Body of pancreas (tissue), 4 donors: Measurements from ENCODE around the gene PCDHA11. TPM values are rescaled to one million over a fixed set of nuclear protein-coding genes. Genes with fewer than 3 reads are reported as not detected.
A peak's percentile ranks its signal among the peaks of the same experiment; 100 is the strongest.

ENCODE experiments used
- ATAC-seq: fragments of 150-250 bp; one replicate; pipeline ENCODE4 v1.9.1; 2016
- DNase-seq, 4 donors: peaks; one replicate each; pipeline ENCODE4 v3.0.0-alpha.2; 2019
- H3K27ac ChIP-seq, 4 donors: fragments of 200-600 bp; sonication (generic); 1 replicate in 3 of 4; 2 replicates in 1 of 4; pipeline versions ENCODE4 v1.5.1 to v1.6.1; 2016 to 2019; ENCODE audit warnings: mild to moderate bottlenecking in 1 of 4, mixed read lengths in 1 of 4, moderate library complexity in 1 of 4
- H3K27me3 ChIP-seq, 2 donors: fragments of 200-600 bp; sonication (generic); one replicate each; pipeline ENCODE4 v1.6.0; 2016; ENCODE audit warnings: mild to moderate bottlenecking in 1 of 2
- H3K36me3 ChIP-seq, 2 donors: fragments of 200-600 bp; sonication (generic); replicated peaks in 1 of 2; 2 replicates each; pipeline ENCODE4 v1.5.1; 2016; ENCODE audit warnings: low read depth in 2 of 2; ENCODE audit not compliant: insufficient read depth in 1 of 2
- H3K4me1 ChIP-seq: fragments of 200-600 bp; sonication (generic); one replicate; pipeline ENCODE4 v1.6.0; 2016
- H3K4me3 ChIP-seq, 2 donors: fragments of 200-600 bp; sonication (generic); 1 replicate in 1 of 2; 2 replicates in 1 of 2; pipeline ENCODE4 v1.5.1; 2016 to 2019
- H3K9me3 ChIP-seq, 3 donors: fragments of 200-600 bp; sonication (generic); 1 replicate in 2 of 3; 2 replicates in 1 of 3; pipeline ENCODE4 v1.5.1; 2016
- POLR2A ChIP-seq, 3 donors: fragments of 450-650 bp; IDR thresholded peaks; one replicate each; pipeline ENCODE4 v1.6.1; 2016; ENCODE audit warnings: antibody characterized with exemption in 3 of 3, mild to moderate bottlenecking in 2 of 3
- WGBS, 2 donors: methylation state at CpG; one replicate each; pipeline ENCODE4 v1.1.5; 2017; 5-methylcytosine and 5-hydroxymethylcytosine counted together
- intact Hi-C: fragments of 100-400 bp; cut with DNase I; formaldehyde crosslinking; loops from one replicate; pipeline ENCODE4 v1.15.1; 2023
- total RNA-seq, 2 donors: library from RNA; depleted of rRNA; stranded (reverse); fragments of >200 nt; gene quantifications; one replicate each; pipeline ENCODE4 v1.1.0, GENCODE V29; 2016
- TF ChIP-seq, protein P1 (sequence below), 7 experiments: fragments of 450-650 bp in 4 of 7; fragments of 200-600 bp in 3 of 7; sonication (generic) in 3 of 7; IDR thresholded peaks; one replicate each; pipeline ENCODE4 v1.5.1; 2016 to 2019; ENCODE audit warnings: antibody characterized with exemption in 7 of 7

Gene PCDHA11
- total RNA-seq, 2 donors from 2014 or later = 3.6 to 4.9 TPM

DNA sequence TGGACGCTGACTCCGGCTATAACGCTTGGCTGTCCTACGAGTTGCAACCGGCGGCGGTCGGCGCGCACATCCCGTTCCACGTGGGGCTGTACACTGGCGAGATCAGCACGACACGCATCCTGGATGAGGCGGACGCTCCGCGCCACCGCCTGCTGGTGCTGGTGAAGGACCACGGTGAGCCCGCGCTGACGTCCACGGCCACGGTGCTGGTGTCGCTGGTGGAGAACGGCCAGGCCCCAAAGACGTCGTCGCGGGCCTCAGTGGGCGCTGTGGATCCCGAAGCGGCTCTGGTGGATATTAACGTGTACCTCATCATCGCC is 8.5 kb downstream of the PCDHA11 start:
- Histone ChIP-seq H3K27me3 (no peaks in the 10 kb centered on the region), H3K4me3 (no peak overlapping the region), H3K9me3 (peaks cover 0 to 30% (median 2%) of the 10 kb centered on the region in 3 donors), H3K4me1 (no peaks in the 10 kb centered on the region), H3K27ac (no peak overlapping the region), H3K36me3 (no peaks in the 10 kb centered on the region)
- DNase-seq (no peak), ATAC-seq (no peak)
- intact Hi-C loops = no loop called here
- TF ChIP-seq, protein P1, sequence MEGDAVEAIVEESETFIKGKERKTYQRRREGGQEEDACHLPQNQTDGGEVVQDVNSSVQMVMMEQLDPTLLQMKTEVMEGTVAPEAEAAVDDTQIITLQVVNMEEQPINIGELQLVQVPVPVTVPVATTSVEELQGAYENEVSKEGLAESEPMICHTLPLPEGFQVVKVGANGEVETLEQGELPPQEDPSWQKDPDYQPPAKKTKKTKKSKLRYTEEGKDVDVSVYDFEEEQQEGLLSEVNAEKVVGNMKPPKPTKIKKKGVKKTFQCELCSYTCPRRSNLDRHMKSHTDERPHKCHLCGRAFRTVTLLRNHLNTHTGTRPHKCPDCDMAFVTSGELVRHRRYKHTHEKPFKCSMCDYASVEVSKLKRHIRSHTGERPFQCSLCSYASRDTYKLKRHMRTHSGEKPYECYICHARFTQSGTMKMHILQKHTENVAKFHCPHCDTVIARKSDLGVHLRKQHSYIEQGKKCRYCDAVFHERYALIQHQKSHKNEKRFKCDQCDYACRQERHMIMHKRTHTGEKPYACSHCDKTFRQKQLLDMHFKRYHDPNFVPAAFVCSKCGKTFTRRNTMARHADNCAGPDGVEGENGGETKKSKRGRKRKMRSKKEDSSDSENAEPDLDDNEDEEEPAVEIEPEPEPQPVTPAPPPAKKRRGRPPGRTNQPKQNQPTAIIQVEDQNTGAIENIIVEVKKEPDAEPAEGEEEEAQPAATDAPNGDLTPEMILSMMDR (IDR thresholded peaks at IDR 0.05) = no peak
- no peak for TF ChIP-seq POLR2A (IDR thresholded peaks at IDR 0.05)
- 40% methylated on average over 37 of the region's 37 CpGs; no CpG with 5 or more reads in 1 of the 2 donors for WGBS, 2 donors

DNA sequence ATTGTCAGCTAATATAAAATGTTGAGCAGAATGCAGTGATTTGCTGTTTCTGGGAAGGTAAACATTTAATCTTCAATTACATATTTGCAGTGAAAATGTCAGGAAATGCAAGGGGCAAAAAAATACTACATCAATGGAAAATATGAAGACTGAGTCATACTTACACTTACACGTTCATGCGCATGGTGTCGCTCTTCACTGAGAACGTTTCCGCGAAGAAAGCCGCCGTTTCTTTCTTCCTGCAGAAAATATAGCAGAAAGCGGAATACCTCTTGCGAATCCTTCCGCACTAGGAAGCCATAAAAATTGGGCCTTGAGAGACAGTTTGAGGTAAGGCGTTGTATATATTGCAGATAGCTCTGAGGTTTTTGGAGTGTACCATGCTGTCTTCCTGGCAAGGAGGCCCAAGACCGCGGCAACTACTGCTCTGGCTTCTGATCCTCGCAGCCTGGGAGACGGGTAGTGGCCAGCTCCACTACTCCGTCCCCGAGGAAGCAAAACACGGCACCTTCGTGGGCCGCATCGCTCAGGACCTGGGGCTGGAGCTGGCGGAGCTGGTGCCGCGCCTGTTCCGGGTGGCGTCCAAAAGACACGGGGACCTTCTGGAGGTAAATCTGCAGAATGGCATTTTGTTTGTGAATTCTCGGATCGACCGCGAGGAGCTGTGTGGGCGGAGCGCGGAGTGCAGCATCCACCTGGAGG is 13.3 kb downstream of the PCDHA11 start, which contains the start of gene PCDHA13:
TSS of gene PCDHA13 (plus strand) at position 236 of the 702 bp plus-strand sequence. CDS start at position 381, 145 bp downstream.
- no peak for TF ChIP-seq POLR2A (IDR thresholded peaks at IDR 0.05)
- TF ChIP-seq, protein P1 (IDR thresholded peaks at IDR 0.05) = peak in 4 of 7 experiments; percentile 20 to 41 (median 35)
- ATAC-seq = no peak
- DNase-seq = peak in 3 of 4 donors; percentile 18 to 45 (median 25)
- H3K4me3 ChIP-seq = no peak within 1 kb of the TSS
- intact Hi-C loops = no loop called here
- no peaks in the 10 kb centered on the region for H3K27me3 ChIP-seq
- WGBS, 2 donors = 11 to 23% methylated on average over 12 to 31 of the region's 35 CpGs
- peak within 1 kb of the TSS in 1 of 4 donors; percentile 10 for H3K27ac ChIP-seq
- peaks cover 0 to 30% (median 2%) of the 10 kb centered on the region in 3 donors for H3K9me3 ChIP-seq
- H3K4me1 ChIP-seq = no peaks in the 10 kb centered on the region
- H3K36me3 ChIP-seq = no peaks in the 10 kb centered on the region

- no peak overlapping the region for H3K27ac ChIP-seq
- H3K36me3 ChIP-seq = no peaks in the 10 kb centered on the region
- no peaks in the 10 kb centered on the region for H3K4me1 ChIP-seq
- no peak for ATAC-seq
- H3K27me3 ChIP-seq = no peaks in the 10 kb centered on the region
- peak in 2 of 4 donors; percentile 12 to 16 for DNase-seq
- WGBS, 2 donors = 14 to 34% methylated on average over 12 of the region's 12 CpGs
- peaks cover 0 to 25% (median 0%) of the 10 kb centered on the region in 3 donors for H3K9me3 ChIP-seq
- TF ChIP-seq, protein P1 (IDR thresholded peaks at IDR 0.05) = peak in 1 of 7 experiments; percentile 3
- TF ChIP-seq POLR2A (IDR thresholded peaks at IDR 0.05) = no peak
- no peak overlapping the region for H3K4me3 ChIP-seq
- intact Hi-C loops = no loop called here
Measured at GRCh38 chr5:140882591-140882899, 13.8 kb downstream of the PCDHA11 start.

DNA sequence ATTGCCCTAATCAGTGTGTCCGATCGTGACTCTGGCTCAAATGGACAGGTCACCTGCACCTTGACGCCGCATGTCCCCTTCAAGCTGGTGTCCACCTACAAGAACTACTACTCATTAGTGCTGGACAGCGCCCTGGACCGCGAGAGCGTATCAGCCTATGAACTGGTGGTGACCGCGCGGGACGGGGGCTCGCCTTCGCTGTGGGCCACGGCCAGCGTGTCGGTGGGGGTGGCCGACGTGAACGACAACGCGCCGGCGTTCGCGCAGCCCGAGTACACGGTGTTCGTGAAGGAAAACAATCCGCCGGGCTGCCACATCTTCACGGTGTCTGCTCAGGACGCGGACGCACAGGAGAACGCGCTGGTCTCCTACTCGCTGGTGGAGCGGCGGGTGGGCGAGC is 14.6 kb downstream of the PCDHA11 start:
- intact Hi-C loops = no loop called here
- ATAC-seq = no peak

More for the DNA sequence above, 14.6 kb downstream of the PCDHA11 start:
- 32 to 42% methylated on average over 31 to 41 of the region's 41 CpGs for WGBS, 2 donors
- peaks cover 0 to 25% (median 0%) of the 10 kb centered on the region in 3 donors for H3K9me3 ChIP-seq
- DNase-seq = no peak
- no peaks in the 10 kb centered on the region for H3K36me3 ChIP-seq
- TF ChIP-seq, protein P1 (IDR thresholded peaks at IDR 0.05) = no peak
- TF ChIP-seq POLR2A (IDR thresholded peaks at IDR 0.05) = no peak
- H3K4me3 ChIP-seq = no peak overlapping the region
- H3K27ac ChIP-seq = no peak overlapping the region
- H3K27me3 ChIP-seq = no peaks in the 10 kb centered on the region
- no peaks in the 10 kb centered on the region for H3K4me1 ChIP-seq
